ENCODE data around the gene VILL. TPM values are rescaled to one million over a fixed set of nuclear protein-coding genes. Genes with fewer than 3 reads are reported as not detected.
A peak's percentile ranks its signal among the peaks of the same experiment; 100 is the strongest.

The VILL gene
- total and polyA plus RNA-seq, 12 donors, result 1.7 to 18.0 (median 7.3) TPM

GRCh38 chr3:37993820-37994638 lies 3.4 kb downstream of the VILL start:
- peak; percentile 71 to 88 (median 81) for DNase-seq
- Histone ChIP-seq H3K27me3 (no peaks in the 10 kb centered on the region), H3K4me3 (peak overlapping the region in 3 of 4 donors; percentile 20 to 75 (median 45)), H3K27ac (peak overlapping the region in 3 of 5 donors; percentile 19 to 87 (median 82)), H3K36me3 (replicated peaks in 1 of 2) (no peaks in the 10 kb centered on the region), H3K9me3 (replicated peaks in 1 of 3) (no peaks in the 10 kb centered on the region), H3K4me1 (replicated peaks in 1 of 2) (peaks cover 10 to 24% of the 10 kb centered on the region in 2 donors)
- WGBS, 4 donors, result 2 to 13% (median 4%) methylated on average over 17 to 49 of the region's 49 CpGs
- intact Hi-C loops (cut with DNase I), result no loop called here
- TF ChIP-seq POLR2A (IDR thresholded peaks at IDR 0.05) (peak in 1 of 2 donors; percentile 58), CTCF (IDR thresholded peaks at IDR 0.05) (peak in 1 of 6 experiments; percentile 19)

GRCh38 chr3:37994639-37994972 lies 4.0 kb downstream of the VILL start:
- Histone ChIP-seq H3K4me1 (replicated peaks in 1 of 2) (peaks cover 10 to 24% of the 10 kb centered on the region in 2 donors), H3K27me3 (no peaks in the 10 kb centered on the region), H3K4me3 (peak overlapping the region in 2 of 4 donors; percentile 45 to 75), H3K36me3 (replicated peaks in 1 of 2) (no peaks in the 10 kb centered on the region), H3K27ac (peak overlapping the region in 3 of 5 donors; percentile 19 to 87 (median 82)), H3K9me3 (replicated peaks in 1 of 3) (no peaks in the 10 kb centered on the region)
- TF ChIP-seq POLR2A (IDR thresholded peaks at IDR 0.05), result no peak
- no peak for TF ChIP-seq CTCF (IDR thresholded peaks at IDR 0.05)
- peak in 1 of 7 donors; percentile 6 for DNase-seq
- 23 to 52% (median 40%) methylated on average over 2 of the region's 2 CpGs for WGBS, 4 donors
- intact Hi-C loops (cut with DNase I), result no loop called here

- DNase-seq, result peak in 3 of 7 donors; percentile 5 to 13 (median 13)
- peaks cover 10 to 24% of the 10 kb centered on the region in 2 donors for H3K4me1 ChIP-seq (replicated peaks in 1 of 2)
- 86 to 89% (median 88%) methylated on average over 9 to 10 of the region's 10 CpGs for WGBS, 4 donors
These were observed 5.4 kb downstream of the VILL start for GRCh38 chr3:37995652-37996641.

More at GRCh38 chr3:37995652-37996641, 5.4 kb downstream of the VILL start:
- Histone ChIP-seq H3K27ac (no peak overlapping the region), H3K4me3 (no peak overlapping the region), H3K36me3 (replicated peaks in 1 of 2) (no peaks in the 10 kb centered on the region), H3K27me3 (no peaks in the 10 kb centered on the region), H3K9me3 (replicated peaks in 1 of 3) (no peaks in the 10 kb centered on the region)
- intact Hi-C loops (cut with DNase I), result no loop called here
- TF ChIP-seq POLR2A (IDR thresholded peaks at IDR 0.05) (no peak), CTCF (IDR thresholded peaks at IDR 0.05) (no peak)

Measured in adrenal gland (tissue), 12 donors.